ENCODE measurements around the gene CACNA1I. TPM values are rescaled to one million over a fixed set of nuclear protein-coding genes. Genes with fewer than 3 reads are reported as not detected.
"Not testable (repeated sequence)": the region's sequence is repeated elsewhere in the genome, so short reads cannot be mapped to it uniquely, and the experiment has no call there.

CACNA1I gene
- polyA plus RNA-seq, 3 donors, result 0.08 to 0.13 TPM; not detected in 1

- 73 to 84% (median 77%) methylated on average over 5 of the region's 5 CpGs for WGBS, 3 donors
- no peak overlapping the region for H3K27ac ChIP-seq (ENCODE audit: low read depth, low read length)
Observed at GRCh38 chr22:39731481-39731880, 160.9 kb downstream of the CACNA1I start.

- WGBS, 3 donors, result 45 to 64% (median 57%) methylated on average over 12 of the region's 12 CpGs
- no peak overlapping the region for H3K27ac ChIP-seq (ENCODE audit: low read depth, low read length)
Observed at GRCh38 chr22:39731881-39732555, 161.5 kb downstream of the CACNA1I start.

DNA sequence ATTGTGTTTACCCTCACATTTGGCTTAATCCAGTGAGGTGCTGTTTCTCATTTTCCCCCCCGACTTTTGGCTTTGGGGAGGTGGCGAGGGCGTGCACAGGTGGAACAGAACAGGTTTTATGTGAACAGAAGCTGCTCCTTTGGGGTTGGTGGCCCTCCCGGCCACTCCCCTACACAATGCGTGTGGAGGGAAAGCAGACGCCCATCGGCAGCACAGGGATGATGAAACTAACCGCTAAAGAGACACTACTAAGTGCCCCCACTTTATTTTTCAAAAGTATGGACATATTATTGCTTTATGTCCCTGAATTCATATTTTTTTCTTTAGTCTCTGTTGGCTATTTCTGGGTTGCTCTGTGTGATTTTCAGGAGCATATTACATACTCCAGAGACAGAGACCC is 162.1 kb downstream of the CACNA1I start:
- WGBS, 3 donors, result 62 to 79% (median 73%) methylated on average over 8 of the region's 8 CpGs
- H3K27ac ChIP-seq (ENCODE audit: low read depth, low read length), result no peak overlapping the region

DNA sequence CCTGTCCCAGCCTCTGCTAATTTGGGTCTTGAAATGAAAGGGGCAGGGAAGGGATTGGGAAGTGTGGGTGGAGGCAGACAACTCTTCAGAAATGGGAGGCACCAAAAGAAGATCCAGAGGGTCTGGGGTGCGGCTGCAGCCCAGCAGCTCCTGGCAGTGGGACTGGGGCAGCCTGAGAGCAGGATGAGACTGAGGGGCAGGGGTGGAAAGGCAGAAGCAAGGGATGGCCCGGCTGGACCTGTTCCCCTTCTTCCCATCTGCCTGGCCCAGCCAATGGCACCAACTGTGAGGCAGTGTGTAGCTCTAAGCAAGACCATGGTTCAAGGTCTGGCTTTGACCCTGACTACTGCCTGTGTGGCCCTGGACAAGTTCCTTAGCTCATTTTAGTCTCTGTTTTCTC is 162.6 kb downstream of the CACNA1I start:
- 79 to 85% (median 80%) methylated on average over 2 of the region's 2 CpGs for WGBS, 3 donors
- no peak overlapping the region for H3K27ac ChIP-seq (ENCODE audit: low read depth, low read length)

DNA sequence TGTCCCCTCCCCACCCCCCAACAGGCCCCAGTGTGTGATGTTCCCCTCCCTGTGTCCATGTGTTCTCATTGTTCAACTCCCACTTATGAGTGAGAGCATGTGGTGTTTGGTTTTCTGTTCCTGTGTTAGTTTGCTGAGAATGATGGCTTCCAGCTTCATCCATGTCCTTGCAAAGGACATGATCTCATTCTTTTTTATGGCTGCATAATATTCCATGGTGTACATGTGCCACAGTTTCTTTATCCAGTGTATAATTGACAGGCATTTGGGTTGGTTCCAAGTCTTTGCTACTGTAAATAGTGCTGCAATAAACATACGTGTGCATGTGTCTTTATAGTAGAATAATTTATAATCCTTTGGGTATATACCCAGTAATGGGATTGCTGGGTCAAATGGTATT is 163.5 kb downstream of the CACNA1I start:
- 59 to 78% (median 73%) methylated on average over 1 of the region's 1 CpG for WGBS, 3 donors
- not testable (repeated sequence) for H3K27ac ChIP-seq (ENCODE audit: low read depth, low read length)

GRCh38 chr22:39734866-39735265 is 164.3 kb downstream of the CACNA1I start:
- H3K27ac ChIP-seq (ENCODE audit: low read depth, low read length), result no peak overlapping the region
- 75 to 84% (median 77%) methylated on average over 5 of the region's 5 CpGs for WGBS, 3 donors

DNA sequence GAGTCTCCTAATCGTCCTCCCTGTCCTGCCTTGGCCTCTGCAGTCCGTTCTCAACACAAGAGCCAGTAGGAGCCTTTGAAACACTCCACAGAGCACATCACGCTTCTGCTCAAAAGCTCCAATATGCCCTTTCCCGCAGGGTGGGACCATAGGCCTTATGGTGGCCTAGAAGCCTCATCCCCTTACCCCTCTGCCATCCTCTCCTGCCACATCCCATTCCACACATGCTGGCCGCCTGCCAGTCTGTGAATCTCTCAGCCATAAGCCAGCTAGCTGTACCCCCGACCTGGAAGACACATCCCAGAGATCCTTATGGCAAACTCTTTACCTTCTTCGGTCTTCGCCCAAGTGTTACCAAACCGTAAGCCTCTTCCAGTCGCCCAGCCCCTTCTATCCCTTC is 165.2 kb downstream of the CACNA1I start:
- WGBS, 3 donors, result 82 to 84% (median 82%) methylated on average over 10 of the region's 10 CpGs
- H3K27ac ChIP-seq (ENCODE audit: low read depth, low read length), result no peak overlapping the region

GRCh38 chr22:39738746-39739145 is 168.2 kb downstream of the CACNA1I start:
- no peak overlapping the region for H3K27ac ChIP-seq (ENCODE audit: low read depth, low read length)
- 53 to 71% (median 61%) methylated on average over 1 of the region's 1 CpG for WGBS, 3 donors

Other genes with a start within 250 kb of the CACNA1I start
- gene SYNGR1, start 220.8 kb upstream of the CACNA1I start, polyA plus RNA-seq, result 10 to 100 TPM in 2 of 3 donors, 1 to 10 TPM in 1; 7.9 to 13.0 (median 12.6) TPM
- 10 to 100 TPM; 11.0 to 15.0 (median 14.2) TPM for gene TAB1, start 171.0 kb upstream of the CACNA1I start, polyA plus RNA-seq
- gene MGAT3, start 113.7 kb upstream of the CACNA1I start, polyA plus RNA-seq, result 10 to 100 TPM in 1 of 3 donors, 1 to 10 TPM in 2; 3.0 to 17.9 (median 3.5) TPM
- 10 to 100 TPM in 1 of 3 donors, 1 to 10 TPM in 2; 7.8 to 25.7 (median 9.9) TPM for gene MIEF1, start 68.5 kb upstream of the CACNA1I start, polyA plus RNA-seq
- 100 to 1,000 TPM; 454 to 688 (median 547) TPM for gene ATF4, start 50.2 kb upstream of the CACNA1I start, polyA plus RNA-seq
- 100 to 1,000 TPM; 123 to 166 (median 153) TPM for gene RPS19BP1, start 38.0 kb upstream of the CACNA1I start, polyA plus RNA-seq

Data from adipose tissue (tissue), 3 donors.